ENCODE measurements around the gene RALY. TPM values are rescaled to one million over a fixed set of nuclear protein-coding genes. Genes with fewer than 3 reads are reported as not detected.

RALY gene
- polyA plus RNA-seq, 4 donors, result 152 to 217 (median 178) TPM

- DNase-seq (ENCODE audit: low read depth in 4 of 4, low spot score in 2 of 4), result no peak
These were observed 52.4 kb downstream of the RALY start for GRCh38 chr20:34045930-34046725.

- no peak for DNase-seq (ENCODE audit: low read depth in 4 of 4, low spot score in 2 of 4)
These were observed 53.4 kb downstream of the RALY start for GRCh38 chr20:34047010-34047687.

DNA sequence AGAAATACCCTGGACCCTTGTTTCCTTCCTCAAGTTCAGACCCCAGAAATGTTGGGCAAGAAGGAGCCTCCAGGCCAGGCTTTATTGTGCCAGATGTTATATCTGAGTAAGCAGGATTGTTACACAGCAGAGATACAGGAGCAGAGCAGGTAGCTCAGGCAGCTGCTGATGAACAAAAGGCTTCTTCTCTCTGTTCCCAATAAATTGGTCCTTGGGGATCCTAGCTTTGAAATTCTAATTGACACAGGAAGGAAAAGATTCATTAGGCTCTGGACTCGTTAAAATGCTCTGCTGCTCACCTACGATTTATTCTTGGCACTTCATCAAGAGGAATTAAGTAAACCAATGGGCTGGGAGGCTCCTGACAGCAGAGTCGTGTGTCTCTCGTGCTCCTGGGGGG, 54.2 kb downstream of the RALY start:
- no peak for DNase-seq (ENCODE audit: low read depth in 4 of 4, low spot score in 2 of 4)

DNA sequence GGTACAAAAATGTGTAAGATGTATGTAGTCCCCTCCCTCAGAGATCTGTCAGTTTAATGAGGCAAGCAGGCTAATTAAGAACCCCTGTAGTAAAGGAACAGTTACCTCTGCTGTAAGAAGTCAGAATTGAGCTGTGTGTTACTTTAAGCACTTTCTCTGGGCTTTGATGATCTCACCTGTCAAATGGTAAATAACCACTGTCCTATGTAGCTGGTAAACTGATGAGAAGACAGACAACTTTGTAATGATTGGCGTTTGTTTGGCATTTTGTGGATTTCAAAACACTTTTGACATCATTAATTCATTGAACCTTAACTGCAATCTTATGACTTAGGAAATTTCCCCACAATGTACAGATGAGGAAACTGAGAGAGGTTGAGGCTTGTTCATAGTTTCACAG, 55.7 kb downstream of the RALY start:
- no peak for DNase-seq (ENCODE audit: low read depth in 4 of 4, low spot score in 2 of 4)

DNA sequence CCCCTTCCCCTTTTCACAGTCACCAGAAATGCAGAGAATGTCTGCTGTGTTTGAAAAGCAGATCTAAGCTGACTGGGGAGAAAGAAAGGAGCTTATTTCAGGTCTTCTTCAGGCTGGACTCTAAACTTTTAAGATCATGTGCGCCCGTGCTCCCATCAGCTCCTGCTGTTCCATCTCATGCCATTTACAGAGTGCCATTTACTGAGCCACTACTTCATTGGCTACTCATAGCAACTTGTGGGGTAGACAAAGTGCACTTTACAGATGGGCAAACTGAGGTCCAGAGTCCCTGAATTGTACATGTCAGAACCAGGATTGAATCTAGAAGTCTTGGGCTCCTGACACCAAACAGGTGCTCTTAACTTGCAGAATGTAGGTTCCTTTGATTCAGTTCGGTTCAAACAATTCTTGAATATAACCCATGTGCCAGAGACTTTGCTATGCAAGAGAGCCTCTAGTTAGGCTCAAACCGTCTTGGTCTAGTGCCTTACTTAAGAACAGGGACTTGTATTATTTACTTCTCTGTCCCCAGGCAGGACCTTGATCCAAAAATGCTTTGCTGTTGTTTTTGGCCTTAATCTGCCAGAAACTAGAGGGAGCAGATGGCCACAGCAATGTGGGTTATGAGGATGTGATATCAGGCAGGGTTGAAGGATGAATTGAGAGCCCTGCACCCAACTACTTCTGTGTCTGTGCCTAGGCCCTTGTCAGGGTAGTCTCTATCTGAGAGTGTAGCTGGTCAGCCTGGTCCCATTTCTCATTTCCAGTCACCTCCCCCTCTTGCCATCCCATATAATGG, 56.4 kb downstream of the RALY start:
- DNase-seq (ENCODE audit: low read depth in 4 of 4, low spot score in 2 of 4), result no peak

DNA sequence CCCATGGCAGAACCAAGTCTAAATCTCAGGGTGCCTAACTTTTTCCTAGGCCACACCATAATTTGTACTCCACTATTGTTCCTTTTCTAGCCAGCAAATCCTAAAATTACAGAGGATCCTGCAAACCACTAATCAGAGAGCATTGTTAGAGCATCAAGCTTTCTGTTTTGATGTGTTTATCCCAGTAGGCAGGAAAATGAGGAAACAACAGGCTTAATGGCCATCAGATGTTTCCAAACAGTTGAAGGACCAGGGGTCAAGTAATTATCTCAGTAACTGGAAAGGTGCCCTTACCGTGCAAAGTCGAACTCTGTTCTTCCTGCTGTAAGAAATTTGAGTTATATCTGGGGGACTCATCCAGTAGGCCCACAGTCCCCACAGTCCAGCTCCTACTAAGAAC, 58.7 kb downstream of the RALY start:
- no peak for DNase-seq (ENCODE audit: low read depth in 4 of 4, low spot score in 2 of 4)

DNA sequence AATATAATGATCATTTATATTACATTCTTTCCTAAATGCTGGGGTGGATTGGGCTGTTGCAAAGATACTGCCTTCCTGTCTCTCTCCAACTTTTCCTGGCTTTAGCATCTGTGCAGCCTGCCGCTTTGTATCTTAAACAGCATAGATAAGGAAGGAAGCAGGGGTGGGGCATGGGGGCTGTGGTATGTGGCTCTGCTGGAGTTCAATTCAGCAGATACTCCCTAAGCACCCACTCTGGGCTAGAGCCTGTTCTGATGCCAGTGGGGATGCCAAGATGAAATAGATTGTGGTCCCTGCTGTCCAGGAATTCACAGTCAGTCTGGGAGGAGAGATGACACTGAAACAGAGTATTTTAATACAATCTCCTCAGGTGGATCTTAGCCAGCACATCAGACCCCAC, 61.6 kb downstream of the RALY start:
- no peak for DNase-seq (ENCODE audit: low read depth in 4 of 4, low spot score in 2 of 4)

DNA sequence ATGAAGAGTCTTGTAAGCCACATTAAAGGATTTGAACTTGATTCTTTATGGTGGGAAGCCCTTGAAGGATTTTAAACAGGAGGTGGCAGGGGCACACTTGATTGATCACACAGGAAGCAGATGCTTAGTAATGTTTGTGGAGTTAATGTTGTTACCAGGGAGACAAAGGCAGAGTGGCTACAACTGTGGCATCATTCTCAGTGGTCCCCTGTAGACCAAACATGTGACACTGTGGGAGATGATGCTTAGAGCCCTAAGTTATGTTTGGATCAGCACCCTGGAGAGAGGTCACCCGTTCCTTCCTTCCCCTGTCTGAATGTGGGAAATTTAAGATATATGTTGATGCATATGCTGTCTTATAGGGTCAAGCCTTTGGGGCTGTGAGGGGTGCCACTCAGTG, 65.1 kb downstream of the RALY start:
- no peak for DNase-seq (ENCODE audit: low read depth in 4 of 4, low spot score in 2 of 4)

DNA sequence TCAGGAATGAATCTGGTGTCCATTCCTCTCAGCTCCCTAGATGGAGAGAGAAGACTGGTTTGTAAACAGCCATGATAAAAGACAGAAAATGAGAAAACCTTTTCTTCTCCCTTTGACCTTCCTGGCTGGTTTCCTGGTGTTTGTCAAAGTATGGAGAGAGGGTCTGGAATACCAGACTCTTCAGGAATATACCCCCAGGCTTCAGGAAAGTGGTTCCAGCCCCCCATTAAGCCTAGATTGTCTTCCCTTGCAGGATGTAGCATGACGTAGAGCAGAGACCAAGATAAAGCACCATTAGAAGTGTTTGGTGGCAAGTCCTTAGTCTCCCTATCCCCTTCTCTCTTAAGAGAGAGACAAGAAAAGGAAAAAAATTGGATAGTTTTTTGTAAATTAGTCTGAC, 67.3 kb downstream of the RALY start:
- DNase-seq (ENCODE audit: low read depth in 4 of 4, low spot score in 2 of 4), result no peak

DNA sequence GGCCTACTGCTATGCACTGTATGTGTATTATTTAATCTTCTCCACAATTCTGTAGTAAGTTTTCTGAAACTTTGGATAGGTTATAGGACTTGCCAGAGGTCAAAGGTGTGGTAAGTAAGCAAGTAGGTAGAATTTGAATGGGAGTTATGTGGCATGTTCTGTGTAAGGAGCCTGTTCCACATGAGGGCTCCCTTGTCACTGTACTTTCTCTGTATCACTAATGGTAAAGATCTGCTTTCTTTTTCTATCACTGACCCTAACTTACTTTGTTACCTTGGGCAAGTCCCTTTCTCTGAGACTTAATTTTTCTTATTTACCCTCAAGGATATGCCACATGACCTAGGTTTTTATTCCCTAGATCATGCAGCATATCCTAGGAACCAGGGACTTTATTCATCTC, 68.0 kb downstream of the RALY start:
- DNase-seq (ENCODE audit: low read depth in 4 of 4, low spot score in 2 of 4), result no peak

DNA sequence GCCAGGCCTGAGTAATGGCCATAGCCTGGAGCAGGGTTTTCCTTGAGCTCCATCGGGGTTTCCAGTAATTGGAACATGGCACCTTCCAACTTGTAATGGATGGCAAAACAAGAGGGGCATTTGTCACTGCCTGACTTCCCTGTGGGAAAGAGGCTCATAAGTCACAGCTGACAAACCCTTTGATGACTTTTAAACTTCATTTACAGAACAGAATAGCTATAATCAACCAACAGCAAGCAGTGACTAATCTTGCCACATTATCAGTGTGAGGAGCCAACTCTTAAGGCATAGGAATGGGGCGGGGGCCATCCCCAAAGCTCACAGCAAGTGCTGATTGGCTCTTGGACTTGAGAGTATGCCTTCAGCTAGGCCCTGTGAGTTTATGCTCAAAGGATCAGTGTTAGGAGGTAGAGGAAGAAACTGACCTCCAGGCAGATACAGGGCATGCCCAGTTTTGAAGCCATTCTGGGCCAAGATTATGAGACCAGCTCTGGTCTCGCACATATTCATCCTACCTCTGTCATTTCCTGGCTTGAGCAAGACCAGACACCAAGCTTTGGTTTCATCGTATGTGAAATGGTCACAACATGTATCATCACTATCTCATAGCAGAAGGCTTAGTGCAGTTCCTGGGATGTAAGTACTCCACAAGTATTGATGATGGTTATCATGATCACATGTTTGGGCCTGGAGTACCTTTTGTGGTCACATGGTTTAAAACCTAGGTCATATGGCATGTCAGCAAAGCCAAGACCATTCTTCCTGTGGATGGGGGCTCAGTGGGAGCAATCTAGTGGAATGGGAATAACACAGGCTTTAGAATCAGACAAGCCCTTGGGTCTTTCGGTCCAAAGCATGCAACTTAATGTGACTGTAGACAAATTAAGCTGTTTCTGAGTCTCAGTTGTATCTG, 69.1 kb downstream of the RALY start:
- no peak for DNase-seq (ENCODE audit: low read depth in 4 of 4, low spot score in 2 of 4)

DNA sequence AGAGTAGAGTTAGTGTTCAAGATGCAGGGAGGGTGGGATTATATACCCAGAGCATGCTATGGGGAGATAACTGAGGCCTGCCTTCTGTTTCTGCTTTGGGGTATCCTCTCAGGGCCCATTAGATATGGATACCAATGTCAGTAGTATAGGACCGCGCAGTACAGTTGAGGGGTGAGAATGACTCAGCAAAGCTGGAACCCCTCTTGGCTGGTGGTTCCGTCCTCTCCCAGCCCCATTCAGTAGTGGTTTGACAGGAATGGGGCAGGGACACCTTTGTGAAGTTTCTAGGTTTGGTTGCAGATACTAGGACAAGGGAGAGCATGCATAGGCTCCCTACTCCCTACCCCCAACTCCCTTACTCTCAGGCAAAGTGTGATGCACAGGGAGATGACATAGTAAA, 70.6 kb downstream of the RALY start:
- no peak for DNase-seq (ENCODE audit: low read depth in 4 of 4, low spot score in 2 of 4)

GRCh38 chr20:34065260-34065659, 71.5 kb downstream of the RALY start:
- DNase-seq (ENCODE audit: low read depth in 4 of 4, low spot score in 2 of 4), result no peak

GRCh38 chr20:34066476-34067090, 72.9 kb downstream of the RALY start:
- no peak for DNase-seq (ENCODE audit: low read depth in 4 of 4, low spot score in 2 of 4)

- no peak for DNase-seq (ENCODE audit: low read depth in 4 of 4, low spot score in 2 of 4)
These were observed 74.3 kb downstream of the RALY start for GRCh38 chr20:34068001-34068400.

DNA sequence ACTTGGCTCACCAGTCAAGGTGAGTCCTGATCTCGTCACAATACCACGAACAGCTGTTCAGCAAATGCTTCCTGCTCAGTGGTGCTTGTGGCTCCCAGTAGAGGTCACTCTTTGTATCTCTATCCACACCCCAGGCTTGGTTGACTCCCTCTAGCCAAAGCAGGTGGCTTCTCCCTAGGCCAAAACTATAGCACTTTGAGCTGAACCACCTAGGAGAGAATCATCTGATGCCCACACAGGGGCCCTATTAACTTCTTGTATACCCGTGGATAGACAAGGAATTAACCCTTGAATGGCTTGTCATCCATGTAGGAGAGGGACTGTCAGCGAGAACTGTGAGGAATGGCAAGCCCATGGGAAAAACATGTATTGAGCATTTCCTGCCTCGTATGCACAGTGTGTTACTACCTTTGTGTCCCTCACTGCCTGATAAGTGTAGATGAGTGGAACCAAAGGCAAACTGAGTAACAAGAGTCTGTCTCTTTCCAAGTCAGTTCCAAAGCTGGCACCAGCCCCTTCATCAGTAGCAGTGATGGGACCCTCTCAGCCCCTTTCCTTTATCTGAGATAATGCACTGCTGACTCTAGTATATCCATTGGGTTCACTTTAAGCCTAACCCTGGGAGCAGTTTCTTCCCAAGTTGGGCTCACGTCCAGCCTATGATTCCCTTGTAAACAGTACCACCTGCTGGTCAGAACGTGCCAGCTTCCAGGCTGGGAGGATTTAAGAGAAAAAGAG, 75.8 kb downstream of the RALY start:
- peak; percentile 62 to 81 (median 70) for DNase-seq (ENCODE audit: low read depth in 4 of 4, low spot score in 2 of 4)

DNA sequence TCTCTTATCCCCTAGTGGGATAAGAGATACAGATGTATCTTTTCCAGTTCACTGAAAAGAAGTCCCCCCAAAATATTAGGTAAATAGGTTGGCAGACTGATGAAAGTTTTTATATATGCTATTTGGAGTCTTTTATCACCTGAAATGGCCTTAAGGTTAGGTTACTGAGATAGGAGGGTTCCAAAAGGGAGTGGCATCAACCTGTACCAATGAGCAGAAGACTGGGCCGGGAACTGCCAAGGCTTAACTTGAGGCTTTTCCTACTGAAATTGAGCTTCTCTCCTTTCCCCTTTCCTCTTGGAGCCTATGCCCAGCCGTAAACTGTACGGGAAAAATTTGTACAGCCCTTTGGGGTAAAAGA, 76.3 kb downstream of the RALY start:
- no peak for DNase-seq (ENCODE audit: low read depth in 4 of 4, low spot score in 2 of 4)

- DNase-seq (ENCODE audit: low read depth in 4 of 4, low spot score in 2 of 4), result no peak
These were observed 77.1 kb downstream of the RALY start for GRCh38 chr20:34070859-34071258.

DNA sequence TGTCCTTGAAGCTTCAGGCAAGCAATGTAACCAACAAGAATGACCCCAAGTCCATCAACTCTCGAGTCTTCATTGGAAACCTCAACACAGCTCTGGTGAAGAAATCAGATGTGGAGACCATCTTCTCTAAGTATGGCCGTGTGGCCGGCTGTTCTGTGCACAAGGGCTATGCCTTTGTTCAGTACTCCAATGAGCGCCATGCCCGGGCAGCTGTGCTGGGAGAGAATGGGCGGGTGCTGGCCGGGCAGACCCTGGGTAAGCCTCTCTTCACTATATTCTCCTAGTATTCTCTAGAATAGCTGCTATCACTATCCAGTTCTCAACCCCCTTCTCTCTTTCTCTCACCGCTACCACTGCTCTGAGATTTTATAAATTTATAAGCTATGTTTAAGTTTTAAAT, 78.4 kb downstream of the RALY start:
- no peak for DNase-seq (ENCODE audit: low read depth in 4 of 4, low spot score in 2 of 4)

Measured in left renal cortex interstitium (tissue), 4 donors.